ENCODE measurements around the gene DAZAP1. TPM values are rescaled to one million over a fixed set of nuclear protein-coding genes. Genes with fewer than 3 reads are reported as not detected.

The DAZAP1 gene
- total and polyA plus RNA-seq, 8 donors = 35.3 to 67.4 (median 55.1) TPM

GRCh38 chr19:1424192-1424955, 17.0 kb downstream of the DAZAP1 start:
- Histone ChIP-seq H3K27ac (no peak overlapping the region), H3K36me3 (peaks cover 0 to 48% (median 48%) of the 10 kb centered on the region in 3 donors), H3K4me3 (no peak overlapping the region), H3K27me3 (no peaks in the 10 kb centered on the region), H3K9me3 (no peaks in the 10 kb centered on the region), H3K4me1 (no peaks in the 10 kb centered on the region)
- intact Hi-C loops (cut with DNase I) = no loop called here
- 83 to 88% methylated on average over 28 to 40 of the region's 42 CpGs for WGBS, 2 donors
- no peak for TF ChIP-seq CTCF (IDR thresholded peaks at IDR 0.05)
- peak in 1 of 4 donors; percentile 26 for ATAC-seq
- DNase-seq = no peak
- no peak for FAIRE-seq

- Histone ChIP-seq H3K9me3 (no peaks in the 10 kb centered on the region), H3K27ac (no peak overlapping the region), H3K4me3 (no peak overlapping the region), H3K27me3 (no peaks in the 10 kb centered on the region), H3K4me1 (no peaks in the 10 kb centered on the region), H3K36me3 (peaks cover 0 to 52% (median 52%) of the 10 kb centered on the region in 3 donors)
- intact Hi-C loops (cut with DNase I) = no loop called here
- ATAC-seq (peak in 1 of 4 donors; percentile 16), DNase-seq (no peak), FAIRE-seq (no peak)
- no peak for TF ChIP-seq CTCF (IDR thresholded peaks at IDR 0.05)
- 90 to 91% methylated on average over 33 of the region's 33 CpGs for WGBS, 2 donors
These were observed 17.9 kb downstream of the DAZAP1 start for GRCh38 chr19:1425102-1425837.

DNA sequence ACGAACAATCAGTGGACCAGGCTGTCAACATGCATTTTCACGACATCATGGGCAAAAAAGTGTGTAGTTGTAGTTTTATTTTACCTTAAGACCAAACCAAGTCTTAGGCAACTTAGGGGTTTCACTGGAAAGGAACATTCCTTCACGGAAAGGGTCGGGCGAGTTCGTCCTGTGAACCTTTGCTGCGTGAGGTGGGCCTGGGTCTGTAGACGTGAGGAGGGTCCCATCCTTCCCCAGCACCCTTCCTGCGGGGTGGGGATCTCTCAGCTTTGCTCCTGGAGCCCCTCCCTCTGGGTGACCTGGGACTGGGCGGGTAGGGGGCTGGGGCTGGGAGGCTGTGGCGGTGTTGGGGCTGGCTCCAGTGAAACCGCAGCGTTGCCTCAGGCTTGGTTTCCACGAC, 18.5 kb downstream of the DAZAP1 start:
- Histone ChIP-seq H3K27ac (no peak overlapping the region), H3K27me3 (no peaks in the 10 kb centered on the region), H3K9me3 (no peaks in the 10 kb centered on the region), H3K4me3 (no peak overlapping the region), H3K36me3 (peaks cover 0 to 52% (median 45%) of the 10 kb centered on the region in 3 donors), H3K4me1 (no peaks in the 10 kb centered on the region)
- FAIRE-seq (no peak), ATAC-seq (no peak), DNase-seq (no peak)
- WGBS, 2 donors = 92 to 95% methylated on average over 14 of the region's 14 CpGs
- no peak for TF ChIP-seq CTCF (IDR thresholded peaks at IDR 0.05)
- intact Hi-C loops (cut with DNase I) = no loop called here

DNA sequence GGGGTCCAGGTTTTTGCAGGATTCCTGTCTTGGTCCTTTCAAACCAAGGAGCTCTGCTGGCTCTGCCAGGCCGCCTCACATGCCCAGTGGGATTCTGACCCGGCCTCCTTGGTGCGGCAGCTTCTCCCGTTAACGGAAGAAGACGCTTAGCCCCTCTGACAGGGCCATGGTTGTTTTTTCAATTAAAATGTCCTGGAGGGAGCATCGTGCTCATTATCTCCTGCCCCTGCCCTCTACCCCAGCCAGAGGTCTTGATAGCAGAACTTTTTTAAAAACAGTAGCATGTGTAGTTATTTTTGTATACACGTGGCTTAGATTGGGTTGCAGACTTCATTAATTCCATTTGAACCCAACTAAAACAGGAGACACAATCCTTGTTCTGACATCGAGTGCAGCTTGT, 19.4 kb downstream of the DAZAP1 start:
- peaks cover 0 to 52% (median 38%) of the 10 kb centered on the region in 3 donors for H3K36me3 ChIP-seq
- WGBS, 2 donors = 86 to 90% methylated on average over 9 of the region's 9 CpGs
- ATAC-seq (no peak), FAIRE-seq (no peak), DNase-seq (no peak)
- H3K27ac ChIP-seq = no peak overlapping the region
- no peaks in the 10 kb centered on the region for H3K4me1 ChIP-seq
- H3K4me3 ChIP-seq = no peak overlapping the region
- intact Hi-C loops (cut with DNase I) = no loop called here
- H3K27me3 ChIP-seq = no peaks in the 10 kb centered on the region
- H3K9me3 ChIP-seq = no peaks in the 10 kb centered on the region
- no peak for TF ChIP-seq CTCF (IDR thresholded peaks at IDR 0.05)

Data from pancreas (tissue), 10 donors.